B cell (primary cell): ENCODE measurements around the gene CASK. TPM values are rescaled to one million over a fixed set of nuclear protein-coding genes. Genes with fewer than 3 reads are reported as not detected.

Experiments
- ATAC-seq: fragments of 200-7000 bp; cut with Tn5 transposase; one replicate; pipeline ENCODE4 v1.10.0; 2021; ENCODE audit warnings: low read depth, mild to moderate bottlenecking, moderate number of reproducible peaks, moderate library complexity
- CTCF ChIA-PET: fragments of 350-600 bp; sonication (Branson Sonifier 250); formaldehyde crosslinking; loops from one replicate; lab custom pipeline; 2021; ENCODE audit warnings: antibody characterized with exemption, inconsistent platforms; lab: Charles Lee
- POLR2A ChIA-PET: fragments of 350-600 bp; sonication (Branson Sonifier 250); formaldehyde crosslinking; loops from one replicate; lab custom pipeline; 2021; ENCODE audit warnings: antibody characterized with exemption; lab: Charles Lee
- DNase-seq: peaks from one replicate; pipeline ENCODE4 v3.0.0; 2013
- H2AFZ ChIP-seq: 2 replicates; pipeline ENCODE4 v1.6.1; 2012; ENCODE audit warnings: mild to moderate bottlenecking, low read depth, low read length; ENCODE audit not compliant: insufficient read depth, poor library complexity, severe bottlenecking
- H3K27ac ChIP-seq, 2 donors: 1 replicate in 1 of 2; 2 replicates in 1 of 2; pipeline ENCODE4 v1.5.1; 2012 to 2013; ENCODE audit warnings: low read length in 2 of 2, mild to moderate bottlenecking in 2 of 2, moderate library complexity in 1 of 2
- H3K27me3 ChIP-seq, 4 experiments: fragments of 200-600 bp in 1 of 4; sonication (generic) in 1 of 4; replicated peaks in 1 of 4; 1 replicate in 2 of 4; 2 replicates in 2 of 4; pipeline versions ENCODE4 v1.6.1 to v1.7.0; 2013 to 2016; ENCODE audit warnings: low read length in 3 of 4, mild to moderate bottlenecking in 2 of 4, mixed read lengths in 1 of 4, moderate library complexity in 1 of 4; ENCODE audit not compliant: insufficient read depth in 4 of 4, control insufficient read depth in 3 of 4; ENCODE audit errors: control extremely low read depth in 1 of 4
- H3K36me3 ChIP-seq, 2 experiments: replicated peaks in 1 of 2; 1 replicate in 1 of 2; 2 replicates in 1 of 2; pipeline versions ENCODE4 v1.6.1 to v1.7.1; 2013; ENCODE audit warnings: low read length in 1 of 2; ENCODE audit not compliant: insufficient read depth in 2 of 2, control insufficient read depth in 1 of 2; ENCODE audit errors: control extremely low read depth in 1 of 2, extremely low read depth in 1 of 2
- H3K4me1 ChIP-seq, 2 donors: fragments of 200-600 bp in 1 of 2; sonication (generic) in 1 of 2; 1 replicate in 1 of 2; 2 replicates in 1 of 2; pipeline versions ENCODE4 v1.5.1 to v1.6.1; 2013 to 2017; ENCODE audit warnings: low read length in 2 of 2; ENCODE audit not compliant: control insufficient read depth in 2 of 2, insufficient read depth in 2 of 2
- H3K4me2 ChIP-seq: replicated peaks from 2 replicates; pipeline ENCODE3; 2012; ENCODE audit warnings: mild to moderate bottlenecking, low read depth, low read length; ENCODE audit not compliant: poor library complexity, severe bottlenecking
- H3K4me3 ChIP-seq, 5 experiments: fragments of 200-600 bp in 1 of 5; sonication (generic) in 1 of 5; 1 replicate in 3 of 5; 2 replicates in 2 of 5; pipeline versions ENCODE4 v1.5.1 to v1.7.0; 2011 to 2016; ENCODE audit warnings: low read length in 4 of 5, mild to moderate bottlenecking in 4 of 5, low read depth in 2 of 5, control low read depth in 1 of 5, moderate library complexity in 1 of 5; ENCODE audit not compliant: insufficient read depth in 1 of 5; ENCODE audit errors: control extremely low read depth in 1 of 5, extremely low read depth in 1 of 5
- H3K79me2 ChIP-seq: fragments of 200-600 bp; sonication (generic); one replicate; pipeline ENCODE4 v1.6.0; 2016; ENCODE audit warnings: low read length; ENCODE audit not compliant: control insufficient read depth, insufficient read depth
- H3K9ac ChIP-seq: fragments of 200-600 bp; sonication (generic); 2 replicates; pipeline ENCODE4 v1.6.1; 2017; ENCODE audit warnings: mild to moderate bottlenecking, low read length, moderate library complexity
- H3K9me3 ChIP-seq, 3 donors: one replicate each; pipeline versions ENCODE4 v1.6.1 to v1.7.1; 2013; ENCODE audit warnings: low read length in 2 of 3; ENCODE audit not compliant: control insufficient read depth in 2 of 3, insufficient read depth in 1 of 3; ENCODE audit errors: control extremely low read depth in 1 of 3
- H4K20me1 ChIP-seq: 2 replicates; pipeline ENCODE4 v1.6.0; 2012; ENCODE audit warnings: mild to moderate bottlenecking, low read length; ENCODE audit not compliant: insufficient read depth, control insufficient read depth, poor library complexity, severe bottlenecking
- H3K27ac Mint-ChIP-seq: one replicate; pipeline ENCODE4 v1.8.0; 2021; ENCODE audit warnings: mixed read lengths
- H3K27me3 Mint-ChIP-seq: one replicate; pipeline ENCODE4 v1.8.0; 2021; ENCODE audit warnings: mixed read lengths
- H3K4me1 Mint-ChIP-seq: one replicate; pipeline ENCODE4 v1.8.0; 2021; ENCODE audit warnings: mixed read lengths
- H3K4me3 Mint-ChIP-seq: one replicate; pipeline ENCODE4 v1.8.0; 2021; ENCODE audit warnings: mixed read lengths
- H3K9me3 Mint-ChIP-seq: one replicate; pipeline ENCODE4 v1.8.0; 2022; ENCODE audit warnings: mixed read lengths; ENCODE audit not compliant: insufficient read depth
- EZH2 ChIP-seq: IDR thresholded peaks from 2 replicates; pipeline ENCODE4 v1.6.1; 2012; ENCODE audit warnings: borderline replicate concordance, low read depth, mild to moderate bottlenecking, moderate library complexity, low read length; ENCODE audit not compliant: insufficient read depth, poor library complexity, severe bottlenecking
- WGBS: methylation state at CpG from one replicate; pipeline ENCODE4 v1.1.5; 2013; ENCODE audit warnings: missing lambda C conversion rate; ENCODE audit not compliant: insufficient coverage; 5-methylcytosine and 5-hydroxymethylcytosine counted together
- intact Hi-C: fragments of 100-400 bp; cut with micrococcal nuclease; formaldehyde crosslinking; loops from one replicate; pipeline ENCODE4 v1.10.0; 2022
- polyA plus RNA-seq: library from polyadenylated mRNA; depleted of rRNA; stranded (reverse); fragments of >200 nt; gene quantifications from 2 replicates; pipeline ENCODE4 v1.2.3, GENCODE V29; 2012
- total RNA-seq, 2 donors: library from RNA; stranded (reverse); fragments of 120-200 nt in 1 of 2; gene quantifications; 1 replicate in 1 of 2; 2 replicates in 1 of 2; pipeline versions ENCODE4 v1.2.3 to v1.2.4, GENCODE V29; 2013 to 2022
- TF ChIP-seq, protein P1 (sequence below): fragments of 200-600 bp; IDR thresholded peaks from one replicate; pipeline ENCODE4 v1.8.0; 2022; ENCODE audit warnings: antibody characterized with exemption, mild to moderate bottlenecking

CASK gene
- total and polyA plus RNA-seq, 2 donors (not counting 1 experiment from before 2014, with no cell fraction given) = 14.2 to 50.4 TPM

DNA sequence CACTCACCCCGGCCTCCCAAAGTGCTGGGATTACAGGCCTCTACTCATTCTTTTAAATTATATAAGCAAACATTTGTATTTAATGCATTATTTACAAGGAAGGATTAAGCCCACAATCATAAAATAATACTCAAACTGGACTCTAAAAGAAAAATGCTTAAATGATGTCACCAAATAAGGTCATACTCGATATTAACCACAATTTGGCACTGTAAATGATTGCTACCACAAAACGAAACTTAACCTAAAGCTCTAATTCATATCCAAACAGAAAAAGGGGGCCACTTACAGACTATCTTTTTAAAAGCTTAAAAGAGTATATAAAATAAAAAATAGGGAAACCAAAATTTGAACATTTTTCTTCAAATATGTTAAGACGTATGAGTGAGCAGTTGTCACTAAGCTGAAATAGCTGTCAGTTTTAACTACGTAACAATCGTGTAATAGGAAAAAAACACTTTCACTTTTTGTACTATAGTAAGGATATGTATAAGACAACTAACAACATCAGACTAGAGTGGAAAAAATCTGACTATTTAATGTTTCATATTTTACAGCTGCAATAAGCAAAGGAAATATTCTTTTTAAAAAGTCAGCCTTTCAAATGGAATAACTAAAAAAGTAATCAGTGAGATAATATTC lies 342.8 kb downstream of the CASK start:
- Histone ChIP-seq H3K4me2 (peak overlapping the region; percentile 55), H3K27ac (peak overlapping the region in 1 of 2 donors; percentile 39), H3K9ac (peak overlapping the region; percentile 36), H3K36me3 (peaks cover 2 to 10% of the 10 kb centered on the region in 2 experiments), H3K27me3 (no peaks in the 10 kb centered on the region), H3K4me1 (peaks cover 0 to 2% of the 10 kb centered on the region in 2 donors), H2AFZ (peak overlapping the region; percentile 25), H3K79me2 (no peaks in the 10 kb centered on the region), H3K9me3 (no peaks in the 10 kb centered on the region), H4K20me1 (no peaks in the 10 kb centered on the region), H3K4me3 (peak overlapping the region in 2 of 5 experiments; percentile 5 to 41)
- peak; percentile 15 for DNase-seq
- H3K9me3 Mint-ChIP-seq = no peaks in the 10 kb centered on the region
- no CpG with 5 or more reads among the region's 6 CpGs for WGBS
- no peaks in the 10 kb centered on the region for H3K27me3 Mint-ChIP-seq
- ChIA-PET POLR2A (no interaction called here), CTCF (interaction anchor here (0.6 to 1.1 kb wide), 3 partner anchors 18 to 242 kb away, joined by 3 read pairs; no protein-coding TSS in a partner anchor)
- H3K4me3 Mint-ChIP-seq = peak overlapping the region; percentile 55
- no peak for ATAC-seq
- TF ChIP-seq, protein P1, sequence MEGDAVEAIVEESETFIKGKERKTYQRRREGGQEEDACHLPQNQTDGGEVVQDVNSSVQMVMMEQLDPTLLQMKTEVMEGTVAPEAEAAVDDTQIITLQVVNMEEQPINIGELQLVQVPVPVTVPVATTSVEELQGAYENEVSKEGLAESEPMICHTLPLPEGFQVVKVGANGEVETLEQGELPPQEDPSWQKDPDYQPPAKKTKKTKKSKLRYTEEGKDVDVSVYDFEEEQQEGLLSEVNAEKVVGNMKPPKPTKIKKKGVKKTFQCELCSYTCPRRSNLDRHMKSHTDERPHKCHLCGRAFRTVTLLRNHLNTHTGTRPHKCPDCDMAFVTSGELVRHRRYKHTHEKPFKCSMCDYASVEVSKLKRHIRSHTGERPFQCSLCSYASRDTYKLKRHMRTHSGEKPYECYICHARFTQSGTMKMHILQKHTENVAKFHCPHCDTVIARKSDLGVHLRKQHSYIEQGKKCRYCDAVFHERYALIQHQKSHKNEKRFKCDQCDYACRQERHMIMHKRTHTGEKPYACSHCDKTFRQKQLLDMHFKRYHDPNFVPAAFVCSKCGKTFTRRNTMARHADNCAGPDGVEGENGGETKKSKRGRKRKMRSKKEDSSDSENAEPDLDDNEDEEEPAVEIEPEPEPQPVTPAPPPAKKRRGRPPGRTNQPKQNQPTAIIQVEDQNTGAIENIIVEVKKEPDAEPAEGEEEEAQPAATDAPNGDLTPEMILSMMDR = no peak
- TF ChIP-seq EZH2 = no peak
- no peak overlapping the region for H3K27ac Mint-ChIP-seq
- intact Hi-C loops = no loop called here
- peaks cover 6% of the 10 kb centered on the region for H3K4me1 Mint-ChIP-seq

DNA sequence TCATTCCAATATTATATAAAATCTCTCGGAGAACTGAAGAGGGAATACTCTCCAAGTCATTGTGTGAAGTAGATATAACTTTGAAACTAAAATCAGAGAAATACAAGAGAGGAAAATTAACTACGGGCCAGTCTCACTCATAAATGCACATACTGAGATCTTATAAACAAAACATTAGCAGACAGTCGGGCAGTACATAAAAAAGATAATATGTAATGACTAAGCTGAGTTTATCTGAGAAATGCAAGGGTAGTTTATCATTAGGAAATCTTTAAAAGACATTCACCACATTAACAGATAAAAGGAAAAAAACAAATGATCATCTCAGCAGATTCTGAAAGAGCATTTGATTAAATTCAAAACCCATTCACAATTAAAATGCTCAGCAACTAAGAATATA lies 359.5 kb downstream of the CASK start:
- no peak overlapping the region for H3K4me2 ChIP-seq
- DNase-seq = no peak
- ChIA-PET POLR2A (interaction anchor here (0.6 kb wide), 1 partner anchor 42 kb away, joined by 3 read pairs; no protein-coding TSS in a partner anchor), CTCF (no interaction called here)
- H3K4me3 ChIP-seq = no peak overlapping the region
- H3K9ac ChIP-seq = no peak overlapping the region
- H3K4me3 Mint-ChIP-seq = no peak overlapping the region
- peaks cover 7 to 10% of the 10 kb centered on the region in 2 donors for H3K4me1 ChIP-seq
- no peaks in the 10 kb centered on the region for H3K36me3 ChIP-seq
- H3K27me3 Mint-ChIP-seq = no peaks in the 10 kb centered on the region
- no peaks in the 10 kb centered on the region for H3K79me2 ChIP-seq
- H3K4me1 Mint-ChIP-seq = peaks cover 14% of the 10 kb centered on the region
- H3K27ac Mint-ChIP-seq = no peak overlapping the region
- H3K9me3 Mint-ChIP-seq = no peaks in the 10 kb centered on the region
- H2AFZ ChIP-seq = no peak overlapping the region
- no peaks in the 10 kb centered on the region for H4K20me1 ChIP-seq
- ATAC-seq = no peak
- TF ChIP-seq EZH2 = no peak
- TF ChIP-seq, protein P1 = no peak
- WGBS = no CpG with 5 or more reads among the region's 3 CpGs
- no peaks in the 10 kb centered on the region for H3K9me3 ChIP-seq
- no peaks in the 10 kb centered on the region for H3K27me3 ChIP-seq
- intact Hi-C loops = no loop called here
- no peak overlapping the region for H3K27ac ChIP-seq
